ENCODE results near the gene LTA. TPM values are rescaled to one million over a fixed set of nuclear protein-coding genes. Genes with fewer than 3 reads are reported as not detected.

Gene LTA
- polyA plus RNA-seq, 1 donor from 2014 or later: not detected

GRCh38 chr6:31579119-31579505 is 7.0 kb downstream of the LTA start:
- Histone ChIP-seq H3K9me2 (ENCODE audit: insufficient read depth, low read length) (no peaks in the 10 kb centered on the region), H3K4me3 (ENCODE audit: low read length) (no peak overlapping the region), H3K9me3 (ENCODE audit: low read length) (no peaks in the 10 kb centered on the region), H3K27me3 (ENCODE audit: insufficient read depth, low read depth, low read length) (peaks cover 14% of the 10 kb centered on the region), H3K9ac (ENCODE audit: low read length) (no peak overlapping the region), H3K4me2 (ENCODE audit: low read length) (no peak overlapping the region), H2AFZ (ENCODE audit: low read depth, low read length) (no peak overlapping the region), H3K79me2 (replicated peaks; ENCODE audit: insufficient read depth, low read length) (no peaks in the 10 kb centered on the region), H3K27ac (ENCODE audit: low read length) (no peak overlapping the region), H3K36me3 (ENCODE audit: insufficient read depth, low read length) (no peaks in the 10 kb centered on the region), H4K20me1 (ENCODE audit: insufficient read depth) (no peaks in the 10 kb centered on the region), H3F3A (ENCODE audit: insufficient read depth, low read length, poor library complexity, severe bottlenecking) (no peaks in the 10 kb centered on the region)
- no peak for TF ChIP-seq SMC3 (conservative IDR thresholded peaks at IDR 0.05; ENCODE audit: poor library complexity)
- no peak for TF ChIP-seq RAD21 (conservative IDR thresholded peaks at IDR 0.05)
- no peak for TF ChIP-seq CTCF (IDR thresholded peaks at IDR 0.05; ENCODE audit: poor library complexity, severe bottlenecking)

- H3K9ac ChIP-seq (ENCODE audit: low read length): no peak overlapping the region
- no peak for TF ChIP-seq POLR2AphosphoS5 (IDR thresholded peaks at IDR 0.05)
- no peak for TF ChIP-seq EP300 (conservative IDR thresholded peaks at IDR 0.05; ENCODE audit: poor library complexity, severe bottlenecking)
- TF ChIP-seq CTCF (IDR thresholded peaks at IDR 0.05; ENCODE audit: poor library complexity, severe bottlenecking): no peak
- no peak for TF ChIP-seq MXI1 (conservative IDR thresholded peaks at IDR 0.05; ENCODE audit: poor library complexity, severe bottlenecking)
- TF ChIP-seq RAD21 (conservative IDR thresholded peaks at IDR 0.05): no peak
- TF ChIP-seq SMC3 (conservative IDR thresholded peaks at IDR 0.05; ENCODE audit: poor library complexity): no peak
- no peak for TF ChIP-seq EZH2 (IDR thresholded peaks at IDR 0.05; ENCODE audit: borderline replicate concordance, insufficient read depth, low read length, poor library complexity, severe bottlenecking)
- TF ChIP-seq TAF1 (IDR thresholded peaks at IDR 0.05; ENCODE audit: low read depth): no peak
- no peak for TF ChIP-seq REST (IDR thresholded peaks at IDR 0.05; ENCODE audit: borderline replicate concordance)
- no peak overlapping the region for H3K4me3 ChIP-seq (ENCODE audit: low read length)
- H3K4me2 ChIP-seq (ENCODE audit: low read length): no peak overlapping the region
- H3K9me2 ChIP-seq (ENCODE audit: insufficient read depth, low read length): no peaks in the 10 kb centered on the region
- H3K79me2 ChIP-seq (replicated peaks; ENCODE audit: insufficient read depth, low read length): no peaks in the 10 kb centered on the region
- H3K27ac ChIP-seq (ENCODE audit: low read length): no peak overlapping the region
- H3F3A ChIP-seq (ENCODE audit: insufficient read depth, low read length, poor library complexity, severe bottlenecking): no peaks in the 10 kb centered on the region
- H3K9me3 ChIP-seq (ENCODE audit: low read length): no peaks in the 10 kb centered on the region
- H3K27me3 ChIP-seq (ENCODE audit: insufficient read depth, low read depth, low read length): peaks cover 14% of the 10 kb centered on the region
- H3K36me3 ChIP-seq (ENCODE audit: insufficient read depth, low read length): no peaks in the 10 kb centered on the region
- no peak overlapping the region for H2AFZ ChIP-seq (ENCODE audit: low read depth, low read length)
- H4K20me1 ChIP-seq (ENCODE audit: insufficient read depth): no peaks in the 10 kb centered on the region
Observed at GRCh38 chr6:31579546-31580437, 7.7 kb downstream of the LTA start.

Data from neural cell (in vitro differentiated cells).